Glomerular visceral epithelial cell (primary cell): ENCODE results near the gene COL4A2.

Source experiments
- DNase-seq: peaks from one replicate; pipeline ENCODE4 v3.0.0-alpha.2; 2016; ENCODE audit errors: extremely low spot score

Gene COL4A2

GRCh38 chr13:110557610-110558305 is 250.7 kb downstream of the COL4A2 start:
- DNase-seq, result no peak

GRCh38 chr13:110559429-110559943 is 252.4 kb downstream of the COL4A2 start:
- peak; percentile 24 for DNase-seq

DNA sequence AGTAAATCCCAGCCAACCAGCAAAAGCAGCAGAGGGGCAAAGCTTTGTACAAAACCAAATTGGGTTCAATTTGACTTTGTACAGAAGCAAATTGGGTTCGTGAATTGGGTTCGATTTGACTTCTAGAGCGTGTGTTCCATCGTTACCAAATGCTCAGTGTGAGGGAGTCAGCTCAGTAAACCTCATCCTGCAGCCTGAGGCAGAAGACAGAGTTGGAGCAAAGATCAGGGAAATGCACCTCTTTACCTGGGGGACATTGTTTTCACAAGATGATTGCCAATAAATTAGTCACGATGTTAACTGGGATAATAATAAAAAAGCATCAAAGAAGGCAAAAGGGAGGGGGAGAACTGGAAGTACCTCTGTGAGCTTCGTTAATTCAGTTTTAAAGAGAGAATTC is 252.9 kb downstream of the COL4A2 start:
- no peak for DNase-seq

GRCh38 chr13:110560601-110561343 is 253.7 kb downstream of the COL4A2 start:
- peak; percentile 39 for DNase-seq

DNA sequence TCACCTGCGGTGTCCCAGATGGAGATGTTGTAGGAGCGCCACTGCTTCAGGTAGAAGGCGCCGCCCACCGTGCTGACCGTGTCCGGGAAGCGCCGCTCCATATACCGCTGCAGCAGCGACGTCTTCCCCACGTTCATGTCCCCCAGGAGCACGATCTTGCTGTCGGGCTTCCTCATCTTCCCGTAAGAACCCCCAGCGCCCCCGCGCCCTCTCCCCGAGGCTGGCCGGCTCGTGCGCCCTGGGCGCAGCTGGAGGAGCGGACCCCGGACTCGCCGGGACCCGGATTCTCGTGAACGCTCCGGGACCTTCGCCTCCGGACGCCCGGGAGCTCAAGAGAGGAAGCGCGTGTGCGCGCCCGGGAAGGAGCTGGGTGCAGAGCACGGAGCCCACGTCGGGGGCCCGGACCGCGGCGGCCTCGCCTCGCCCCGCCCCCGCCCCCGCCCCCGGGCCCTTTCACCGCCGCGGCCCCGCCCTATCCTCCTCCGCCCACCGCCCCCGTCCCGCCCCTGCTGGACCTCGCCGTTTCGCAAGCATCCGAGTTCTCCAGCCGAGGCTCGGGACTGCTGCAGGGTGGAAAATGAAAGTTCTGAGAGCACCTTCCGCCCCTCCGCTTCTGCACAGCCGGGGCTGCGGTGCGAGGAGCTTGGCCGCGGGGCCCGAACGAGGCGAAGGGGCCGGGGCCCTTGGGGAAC is 254.4 kb downstream of the COL4A2 start, which contains the start of gene RAB20:
TSS of gene RAB20 (minus strand) at position 379 of the 692 bp plus-strand sequence. CDS start at position 176, 203 bp downstream.
- DNase-seq, result peak; percentile 89

- DNase-seq, result no peak
These were observed 255.0 kb downstream of the COL4A2 start for GRCh38 chr13:110562036-110562597.
